HEK293 (cell line): ENCODE data around the gene PDE4D.

Experiments used
- CTCF ChIA-PET: fragments of 350-600 bp; formaldehyde crosslinking; extraction: SDS; loops from one replicate; lab custom pipeline; 2021; ENCODE audit warnings: antibody characterized with exemption; lab: Yijun Ruan, JAX
- POLR2A ChIA-PET: fragments of 300-600 bp; formaldehyde crosslinking; extraction: SDS; loops from one replicate; lab custom pipeline; 2020; ENCODE audit warnings: antibody characterized with exemption, inconsistent platforms; lab: Yijun Ruan, JAX
- H3K27ac ChIP-seq: fragments of 200-500 bp; sonication (Bioruptor generic); 2 replicates; pipeline ENCODE4 v1.5.1; 2014; ENCODE audit warnings: low read depth, low read length, control low read depth, inconsistent platforms; ENCODE audit errors: extremely low read depth
- H3K36me3 ChIP-seq, 2 experiments: fragments of 200-500 bp in 1 of 2; sonication (Bioruptor generic) in 1 of 2; 1 replicate in 1 of 2; 2 replicates in 1 of 2; pipeline ENCODE4 v1.5.1; 2014 to 2017; ENCODE audit warnings: inconsistent platforms in 2 of 2, low read length in 2 of 2; ENCODE audit not compliant: control insufficient read depth in 2 of 2, insufficient read depth in 1 of 2
- H3K4me1 ChIP-seq: fragments of 200-500 bp; sonication (Bioruptor generic); 2 replicates; pipeline ENCODE4 v1.5.1; 2014; ENCODE audit warnings: mild to moderate bottlenecking, low read length, inconsistent platforms; ENCODE audit not compliant: control insufficient read depth, insufficient read depth
- H3K4me3 ChIP-seq: 2 replicates; pipeline ENCODE4 v1.5.1; 2011; ENCODE audit warnings: low read depth, mild to moderate bottlenecking, control low read depth, low read length, moderate library complexity
- H3K9me3 ChIP-seq: fragments of 200-500 bp; sonication (Bioruptor generic); 2 replicates; pipeline ENCODE4 v1.5.1; 2014; ENCODE audit warnings: low read depth, low read length, inconsistent platforms; ENCODE audit not compliant: control insufficient read depth, insufficient read depth
- ATF2 ChIP-seq: fragments of 450-650 bp; formaldehyde crosslinking; IDR thresholded peaks from 2 replicates; pipeline ENCODE4 v1.5.1; 2016; ENCODE audit warnings: missing biosample characterization, missing genetic modification characterization, low read depth
- EGR2 ChIP-seq: fragments of 450-650 bp; formaldehyde crosslinking; IDR thresholded peaks from 2 replicates; pipeline ENCODE4 v1.5.1; 2016; ENCODE audit warnings: low read depth, missing biosample characterization, missing genetic modification characterization
- GLIS1 ChIP-seq: fragments of 450-650 bp; formaldehyde crosslinking; IDR thresholded peaks from 2 replicates; pipeline ENCODE4 v1.5.1; 2016; ENCODE audit warnings: missing biosample characterization, missing genetic modification characterization
- HOXA7 ChIP-seq: sonication (generic); formaldehyde crosslinking; IDR thresholded peaks from 2 replicates; pipeline ENCODE4 v1.8.1; 2022; ENCODE audit warnings: missing genetic modification reagents, borderline replicate concordance
- IKZF3 ChIP-seq: fragments of 450-650 bp; IDR thresholded peaks from 2 replicates; pipeline ENCODE4 v1.5.0; 2018; ENCODE audit warnings: missing biosample characterization, mild to moderate bottlenecking, missing genetic modification characterization, moderate library complexity
- INSM2 ChIP-seq: fragments of 450-650 bp; formaldehyde crosslinking; IDR thresholded peaks from 2 replicates; pipeline ENCODE4 v1.5.1; 2016; ENCODE audit warnings: missing biosample characterization, missing genetic modification characterization
- PRDM4 ChIP-seq: fragments of 450-650 bp; formaldehyde crosslinking; IDR thresholded peaks from 2 replicates; pipeline ENCODE4 v1.5.1; 2017; ENCODE audit warnings: missing biosample characterization, missing genetic modification characterization
- TSHZ1 ChIP-seq: fragments of 450-650 bp; formaldehyde crosslinking; IDR thresholded peaks from 2 replicates; pipeline ENCODE4 v1.5.1; 2016; ENCODE audit warnings: missing biosample characterization, missing genetic modification characterization, borderline replicate concordance
- ZBTB44 ChIP-seq: fragments of 450-650 bp; IDR thresholded peaks from 2 replicates; pipeline ENCODE4 v1.5.1; 2018; ENCODE audit warnings: missing biosample characterization, mild to moderate bottlenecking, missing genetic modification characterization
- ZFP3 ChIP-seq: fragments of 450-650 bp; formaldehyde crosslinking; IDR thresholded peaks from 2 replicates; pipeline ENCODE4 v1.5.1; 2016; ENCODE audit warnings: low read depth, missing biosample characterization, missing genetic modification characterization
- ZNF114 ChIP-seq: fragments of 450-650 bp; formaldehyde crosslinking; IDR thresholded peaks from 2 replicates; pipeline ENCODE4 v1.5.0; 2017; ENCODE audit warnings: missing biosample characterization, missing genetic modification characterization
- ZNF121 ChIP-seq: fragments of 450-650 bp; formaldehyde crosslinking; IDR thresholded peaks from 2 replicates; pipeline ENCODE4 v1.5.1; 2016; ENCODE audit warnings: missing biosample characterization, missing genetic modification characterization
- ZNF184 ChIP-seq: fragments of 450-650 bp; IDR thresholded peaks from 2 replicates; pipeline ENCODE4 v1.5.1; 2018; ENCODE audit warnings: missing biosample characterization, mild to moderate bottlenecking, missing genetic modification characterization
- ZNF19 ChIP-seq: fragments of 450-650 bp; formaldehyde crosslinking; IDR thresholded peaks from 2 replicates; pipeline ENCODE4; 2016; ENCODE audit warnings: missing biosample characterization, missing genetic modification characterization, low read depth
- ZNF473 ChIP-seq: fragments of 450-650 bp; formaldehyde crosslinking; IDR thresholded peaks from 2 replicates; pipeline ENCODE4 v1.5.1; 2017; ENCODE audit warnings: missing biosample characterization, missing genetic modification characterization
- ZNF514 ChIP-seq: fragments of 450-650 bp; formaldehyde crosslinking; IDR thresholded peaks from 2 replicates; pipeline ENCODE4 v1.5.1; 2016; ENCODE audit warnings: missing biosample characterization, missing genetic modification characterization
- ZNF555 ChIP-seq: fragments of 450-650 bp; formaldehyde crosslinking; conservative IDR thresholded peaks from 2 replicates; pipeline ENCODE4 v1.5.1; 2017; ENCODE audit warnings: missing biosample characterization, mild to moderate bottlenecking, missing genetic modification characterization, inconsistent platforms
- ZNF658 ChIP-seq: fragments of 450-650 bp; formaldehyde crosslinking; IDR thresholded peaks from 2 replicates; pipeline ENCODE4; 2016; ENCODE audit warnings: missing biosample characterization, missing genetic modification characterization
- TF ChIP-seq, protein P1 (sequence below): fragments of 450-650 bp; formaldehyde crosslinking; IDR thresholded peaks from 2 replicates; pipeline ENCODE4; 2016; ENCODE audit warnings: missing biosample characterization, missing genetic modification characterization

PDE4D gene

GRCh38 chr5:59519338-59519737 lies 374.2 kb downstream of the PDE4D start (continued):
- TF ChIP-seq PRDM4 (tag by site-specific recombination) (no peak), HOXA7 (CRISPR knock-in tag) (no peak)

DNA sequence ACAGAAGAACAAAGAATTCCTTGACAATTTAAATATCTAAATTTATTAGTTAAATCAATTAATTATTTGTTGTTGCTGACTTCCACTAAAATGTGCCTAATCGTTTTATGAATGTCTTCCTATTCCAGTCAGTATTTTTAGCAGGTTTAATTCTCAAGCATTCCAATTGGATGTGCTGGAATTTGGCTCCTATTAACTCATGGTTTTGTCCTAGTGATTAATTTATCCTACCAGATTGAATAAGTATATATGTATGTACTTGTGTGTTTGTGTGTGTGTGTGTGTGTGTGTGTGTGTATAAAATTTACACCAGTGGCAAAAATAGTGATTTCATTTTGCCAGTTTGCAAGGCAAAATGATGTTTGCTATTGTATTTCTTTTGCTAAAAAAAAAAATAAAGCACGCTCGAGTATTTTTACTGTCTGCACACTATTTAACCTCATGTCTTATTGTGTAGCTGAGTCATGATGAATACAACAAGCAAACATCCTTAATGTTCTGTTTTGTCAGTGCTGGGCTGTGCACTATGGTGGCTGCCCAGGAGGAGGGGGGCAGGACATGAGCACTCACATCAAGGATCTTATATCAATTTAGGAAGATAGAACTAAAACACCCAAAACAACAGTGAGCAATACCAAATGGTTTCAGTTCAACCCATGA lies 375.5 kb downstream of the PDE4D start:
- Histone ChIP-seq H3K27ac (no peak overlapping the region), H3K4me1 (no peaks in the 10 kb centered on the region), H3K4me3 (no peak overlapping the region), H3K9me3 (no peaks in the 10 kb centered on the region), H3K36me3 (no peaks in the 10 kb centered on the region)
- TF ChIP-seq ZFP3 (tag by site-specific recombination) (no peak), TSHZ1 (tag by site-specific recombination) (no peak), INSM2 (tag by site-specific recombination) (no peak), ZBTB44 (no peak), ZNF473 (tag by site-specific recombination) (no peak), IKZF3 (tag by site-specific recombination) (no peak), GLIS1 (no peak), ATF2 (tag by site-specific recombination) (no peak), ZNF114 (no peak), EGR2 (no peak), ZNF121 (tag by site-specific recombination) (no peak), ZNF658 (no peak), ZNF19 (no peak), ZNF555 (tag by site-specific recombination) (no peak), ZNF514 (tag by site-specific recombination) (no peak), ZNF184 (tag by site-specific recombination) (no peak)
- TF ChIP-seq, protein P1, sequence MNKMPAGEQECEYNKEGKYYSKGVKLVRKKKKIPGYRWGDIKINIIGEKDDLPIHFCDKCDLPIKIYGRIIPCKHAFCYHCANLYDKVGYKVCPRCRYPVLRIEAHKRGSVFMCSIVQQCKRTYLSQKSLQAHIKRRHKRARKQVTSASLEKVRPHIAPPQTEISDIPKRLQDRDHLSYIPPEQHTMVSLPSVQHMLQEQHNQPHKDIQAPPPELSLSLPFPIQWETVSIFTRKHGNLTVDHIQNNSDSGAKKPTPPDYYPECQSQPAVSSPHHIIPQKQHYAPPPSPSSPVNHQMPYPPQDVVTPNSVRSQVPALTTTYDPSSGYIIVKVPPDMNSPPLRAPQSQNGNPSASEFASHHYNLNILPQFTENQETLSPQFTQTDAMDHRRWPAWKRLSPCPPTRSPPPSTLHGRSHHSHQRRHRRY = no peak
- CTCF ChIA-PET = interaction anchor here (0.9 kb wide), 1 partner anchor 13 kb away, joined by 4 read pairs; no protein-coding TSS in a partner anchor
- POLR2A ChIA-PET = no interaction called here
